Measurements from ENCODE around the gene ELOVL6.
"Not testable (repeated sequence)": the region's sequence is repeated elsewhere in the genome, so short reads cannot be mapped to it uniquely, and the experiment has no call there.

The ELOVL6 gene

DNA sequence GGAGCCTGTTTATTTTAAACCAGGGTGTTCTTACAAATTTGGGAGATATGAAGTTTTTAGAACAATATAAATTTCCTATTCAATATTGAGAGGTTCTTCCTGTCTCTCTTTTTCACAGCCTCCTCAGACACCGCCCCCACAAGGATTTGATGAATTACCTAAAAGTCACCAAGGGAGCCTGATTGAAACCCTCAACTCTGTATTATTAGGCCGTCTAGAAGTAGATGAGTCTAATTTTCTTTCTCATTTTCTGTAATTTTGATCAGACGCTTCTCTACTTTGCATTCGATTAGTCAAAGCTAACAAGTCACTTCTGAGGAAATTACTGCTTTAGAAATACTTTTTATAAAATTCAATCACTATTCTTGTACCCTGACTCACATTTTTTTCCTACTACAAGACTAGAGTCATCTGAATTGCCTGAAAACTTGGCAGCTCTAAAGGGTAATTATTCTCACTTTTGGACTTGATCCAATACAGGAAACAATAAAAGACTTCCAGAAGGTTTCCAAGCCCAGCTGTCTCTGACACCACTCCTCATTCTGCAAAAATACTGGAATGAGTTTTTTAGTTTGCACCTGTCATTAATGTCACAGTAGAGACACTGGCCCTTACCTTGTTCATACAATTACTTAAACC lies 111.2 kb downstream of the ELOVL6 start:
- Histone ChIP-seq H3K36me3 (ENCODE audit: control insufficient read depth, insufficient read depth, low read length) (no peaks in the 10 kb centered on the region), H3K27me3 (ENCODE audit: control insufficient read depth, insufficient read depth, low read length, poor library complexity, severe bottlenecking) (no peaks in the 10 kb centered on the region), H3K4me1 (ENCODE audit: control insufficient read depth, insufficient read depth, low read length) (no peaks in the 10 kb centered on the region), H3K27ac (ENCODE audit: insufficient read depth, low read depth, low read length, poor library complexity, severe bottlenecking) (no peak overlapping the region), H3K4me3 (ENCODE audit: insufficient read depth, low read depth, low read length) (no peak overlapping the region), H3K9me3 (ENCODE audit: control insufficient read depth, low read length) (no peaks in the 10 kb centered on the region)
- WGBS, 2 experiments: 96 to 98% methylated on average over 4 of the region's 4 CpGs

DNA sequence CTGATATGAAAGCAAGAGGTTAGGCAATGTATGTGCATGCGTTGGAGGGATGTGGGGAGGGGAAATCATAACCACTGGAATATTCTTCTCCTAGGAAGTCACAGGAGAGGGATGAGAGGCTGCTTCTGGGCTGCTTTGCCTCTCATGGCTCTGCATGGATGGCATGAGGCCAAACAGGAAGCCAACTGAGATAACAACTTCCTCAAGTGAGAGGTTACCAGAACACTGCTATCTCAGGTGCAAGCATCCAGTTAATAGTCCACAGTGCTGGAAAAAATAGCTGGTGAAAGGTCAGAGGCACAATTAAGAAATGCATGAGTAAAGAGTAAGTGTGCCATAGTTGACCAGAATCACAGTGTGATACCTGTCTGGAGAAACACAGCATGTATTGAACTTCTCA lies 113.3 kb downstream of the ELOVL6 start:
- WGBS, 2 experiments: 90 to 100% methylated on average over 1 of the region's 1 CpG
- Histone ChIP-seq H3K36me3 (ENCODE audit: control insufficient read depth, insufficient read depth, low read length) (no peaks in the 10 kb centered on the region), H3K27me3 (ENCODE audit: control insufficient read depth, insufficient read depth, low read length, poor library complexity, severe bottlenecking) (no peaks in the 10 kb centered on the region), H3K4me3 (ENCODE audit: insufficient read depth, low read depth, low read length) (no peak overlapping the region), H3K27ac (ENCODE audit: insufficient read depth, low read depth, low read length, poor library complexity, severe bottlenecking) (no peak overlapping the region), H3K9me3 (ENCODE audit: control insufficient read depth, low read length) (no peaks in the 10 kb centered on the region), H3K4me1 (ENCODE audit: control insufficient read depth, insufficient read depth, low read length) (no peaks in the 10 kb centered on the region)

DNA sequence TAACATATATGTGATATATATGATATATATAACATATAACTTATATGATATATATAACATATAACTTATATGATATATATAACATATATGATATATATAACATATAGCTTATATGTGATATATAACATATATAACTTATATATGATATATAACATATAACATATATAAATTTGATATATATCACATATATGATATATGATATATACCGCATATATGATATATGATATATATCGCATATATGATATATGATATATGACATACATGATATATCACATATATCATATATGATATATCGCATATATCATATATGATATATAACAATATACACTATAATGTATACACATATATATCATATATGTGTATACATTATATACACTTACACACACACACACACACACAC lies 114.3 kb downstream of the ELOVL6 start:
- no peak overlapping the region for H3K27ac ChIP-seq (ENCODE audit: insufficient read depth, low read depth, low read length, poor library complexity, severe bottlenecking)
- WGBS, 2 experiments: no CpG with 5 or more reads among the region's 3 CpGs
- H3K4me1 ChIP-seq (ENCODE audit: control insufficient read depth, insufficient read depth, low read length): no peaks in the 10 kb centered on the region
- no peaks in the 10 kb centered on the region for H3K36me3 ChIP-seq (ENCODE audit: control insufficient read depth, insufficient read depth, low read length)
- no peaks in the 10 kb centered on the region for H3K9me3 ChIP-seq (ENCODE audit: control insufficient read depth, low read length)
- no peak overlapping the region for H3K4me3 ChIP-seq (ENCODE audit: insufficient read depth, low read depth, low read length)
- no peaks in the 10 kb centered on the region for H3K27me3 ChIP-seq (ENCODE audit: control insufficient read depth, insufficient read depth, low read length, poor library complexity, severe bottlenecking)

DNA sequence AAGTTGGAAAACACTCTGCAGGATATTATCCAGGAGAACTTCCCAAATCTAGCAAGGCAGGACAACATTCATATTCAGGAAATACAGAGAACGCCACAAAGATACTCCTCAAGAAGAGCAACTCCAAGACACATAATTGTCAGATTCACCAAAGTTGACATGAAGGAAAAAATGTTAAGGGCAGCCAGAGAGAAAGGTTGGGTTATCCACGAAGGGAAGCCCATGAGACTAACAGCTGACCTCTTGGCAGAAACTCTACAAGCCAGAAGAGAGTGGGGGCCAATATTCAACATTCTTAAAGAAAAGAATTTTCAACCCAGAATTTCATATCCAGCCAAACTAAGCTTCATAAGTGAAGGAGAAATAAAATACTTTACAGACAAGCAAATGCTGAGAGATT lies 120.3 kb downstream of the ELOVL6 start:
- WGBS, 2 experiments: 88 to 100% methylated on average over 1 to 2 of the region's 2 CpGs
- not testable (repeated sequence) for H3K9me3 ChIP-seq (ENCODE audit: control insufficient read depth, low read length); H3K4me3 ChIP-seq (ENCODE audit: insufficient read depth, low read depth, low read length); H3K27me3 ChIP-seq (ENCODE audit: control insufficient read depth, insufficient read depth, low read length, poor library complexity, severe bottlenecking); H3K27ac ChIP-seq (ENCODE audit: insufficient read depth, low read depth, low read length, poor library complexity, severe bottlenecking); H3K4me1 ChIP-seq (ENCODE audit: control insufficient read depth, insufficient read depth, low read length); H3K36me3 ChIP-seq (ENCODE audit: control insufficient read depth, insufficient read depth, low read length)

GRCh38 chr4:110076828-110077227 lies 121.6 kb downstream of the ELOVL6 start:
- H3K27ac ChIP-seq (ENCODE audit: insufficient read depth, low read depth, low read length, poor library complexity, severe bottlenecking); H3K36me3 ChIP-seq (ENCODE audit: control insufficient read depth, insufficient read depth, low read length); H3K4me1 ChIP-seq (ENCODE audit: control insufficient read depth, insufficient read depth, low read length); H3K9me3 ChIP-seq (ENCODE audit: control insufficient read depth, low read length); H3K4me3 ChIP-seq (ENCODE audit: insufficient read depth, low read depth, low read length); H3K27me3 ChIP-seq (ENCODE audit: control insufficient read depth, insufficient read depth, low read length, poor library complexity, severe bottlenecking): not testable (repeated sequence)
- 94 to 96% methylated on average over 11 of the region's 11 CpGs for WGBS, 2 experiments

DNA sequence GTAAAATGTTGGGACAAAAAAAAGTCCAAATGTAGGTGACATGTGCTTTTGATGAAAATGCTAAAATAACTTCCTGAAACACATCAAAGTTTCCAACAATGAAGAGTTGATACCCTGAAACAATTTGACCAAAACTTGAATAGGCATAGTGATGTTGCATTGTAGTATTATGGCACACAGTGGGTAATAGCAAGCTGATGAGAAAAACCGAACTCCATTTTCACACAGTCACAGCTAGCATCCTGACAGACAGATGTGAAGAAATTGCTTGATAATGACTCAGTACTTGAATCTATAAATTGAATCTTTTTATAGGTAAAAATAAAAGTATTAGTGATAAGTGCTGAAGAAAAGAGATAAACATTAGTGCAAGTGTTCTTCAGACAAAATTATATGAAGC lies 122.5 kb downstream of the ELOVL6 start:
- H3K36me3 ChIP-seq (ENCODE audit: control insufficient read depth, insufficient read depth, low read length): no peaks in the 10 kb centered on the region
- WGBS, 2 experiments: 100% methylated on average over 1 of the region's 1 CpG; no CpG with 5 or more reads in 1 of the 2 experiments

DNA sequence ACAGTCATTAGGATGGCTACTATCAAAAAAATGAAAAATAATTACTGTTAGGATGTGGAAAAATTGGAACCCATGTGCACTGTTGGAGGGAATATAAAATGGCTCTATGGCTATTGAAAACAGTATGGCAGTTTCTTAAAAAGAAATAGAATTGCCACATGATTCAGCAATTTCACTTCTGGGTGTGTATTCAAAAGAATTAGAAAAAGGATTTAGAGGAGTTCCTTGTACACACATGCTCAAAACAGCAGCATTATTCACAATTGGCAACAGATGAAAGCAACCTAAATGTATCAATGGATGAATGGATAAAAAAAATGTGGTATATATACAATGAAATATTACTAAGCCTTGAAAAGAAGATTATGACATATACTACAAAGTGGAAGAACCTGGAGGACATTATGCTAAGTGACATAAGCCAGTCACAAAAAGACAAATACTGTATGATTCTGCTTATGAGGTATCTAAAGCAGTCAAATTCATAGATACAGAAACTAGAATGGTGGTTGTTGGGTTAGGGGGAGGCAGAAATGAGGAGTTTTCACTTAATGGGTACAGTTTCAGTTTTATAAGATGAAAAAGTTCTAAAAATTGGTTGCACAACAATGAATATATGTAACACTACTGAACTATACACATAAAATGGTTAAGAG lies 123.2 kb downstream of the ELOVL6 start:
- Histone ChIP-seq H3K36me3 (ENCODE audit: control insufficient read depth, insufficient read depth, low read length) (no peaks in the 10 kb centered on the region), H3K27me3 (ENCODE audit: control insufficient read depth, insufficient read depth, low read length, poor library complexity, severe bottlenecking) (no peaks in the 10 kb centered on the region), H3K27ac (ENCODE audit: insufficient read depth, low read depth, low read length, poor library complexity, severe bottlenecking) (no peak overlapping the region), H3K4me3 (ENCODE audit: insufficient read depth, low read depth, low read length) (no peak overlapping the region), H3K9me3 (ENCODE audit: control insufficient read depth, low read length) (no peaks in the 10 kb centered on the region), H3K4me1 (ENCODE audit: control insufficient read depth, insufficient read depth, low read length) (no peaks in the 10 kb centered on the region)

More for the DNA sequence above, 122.5 kb downstream of the ELOVL6 start:
- Histone ChIP-seq H3K9me3 (ENCODE audit: control insufficient read depth, low read length) (no peaks in the 10 kb centered on the region), H3K4me1 (ENCODE audit: control insufficient read depth, insufficient read depth, low read length) (no peaks in the 10 kb centered on the region), H3K27me3 (ENCODE audit: control insufficient read depth, insufficient read depth, low read length, poor library complexity, severe bottlenecking) (no peaks in the 10 kb centered on the region), H3K27ac (ENCODE audit: insufficient read depth, low read depth, low read length, poor library complexity, severe bottlenecking) (no peak overlapping the region), H3K4me3 (ENCODE audit: insufficient read depth, low read depth, low read length) (no peak overlapping the region)

DNA sequence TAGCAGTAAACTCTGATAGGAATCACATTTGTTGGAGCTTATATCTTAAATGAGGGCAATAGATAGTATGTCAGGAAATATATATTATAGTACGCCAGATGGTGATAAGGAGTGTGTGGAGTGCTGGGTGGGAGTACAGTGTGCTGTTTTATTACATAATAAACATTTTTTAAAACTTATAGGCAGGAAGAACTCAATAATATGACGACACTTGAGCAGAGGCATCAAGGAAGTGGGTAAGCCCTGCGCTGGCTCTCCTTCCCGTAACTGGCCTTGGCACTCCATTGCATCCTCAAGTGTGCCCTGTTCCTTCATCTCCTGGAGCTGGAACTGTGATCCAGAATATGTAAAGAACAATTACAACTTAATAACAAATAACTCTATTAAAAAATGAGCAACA lies 123.8 kb downstream of the ELOVL6 start:
- Histone ChIP-seq H3K36me3 (ENCODE audit: control insufficient read depth, insufficient read depth, low read length) (no peaks in the 10 kb centered on the region), H3K27ac (ENCODE audit: insufficient read depth, low read depth, low read length, poor library complexity, severe bottlenecking) (no peak overlapping the region), H3K27me3 (ENCODE audit: control insufficient read depth, insufficient read depth, low read length, poor library complexity, severe bottlenecking) (no peaks in the 10 kb centered on the region), H3K4me1 (ENCODE audit: control insufficient read depth, insufficient read depth, low read length) (no peaks in the 10 kb centered on the region), H3K9me3 (ENCODE audit: control insufficient read depth, low read length) (no peaks in the 10 kb centered on the region), H3K4me3 (ENCODE audit: insufficient read depth, low read depth, low read length) (no peak overlapping the region)
- 73 to 75% methylated on average over 4 of the region's 4 CpGs for WGBS, 2 experiments

- H3K27ac ChIP-seq (ENCODE audit: insufficient read depth, low read depth, low read length, poor library complexity, severe bottlenecking): no peak overlapping the region
- H3K36me3 ChIP-seq (ENCODE audit: control insufficient read depth, insufficient read depth, low read length): no peaks in the 10 kb centered on the region
- no peak overlapping the region for H3K4me3 ChIP-seq (ENCODE audit: insufficient read depth, low read depth, low read length)
- H3K9me3 ChIP-seq (ENCODE audit: control insufficient read depth, low read length): no peaks in the 10 kb centered on the region
- WGBS, 2 experiments: 71 to 73% methylated on average over 8 of the region's 10 CpGs
- H3K27me3 ChIP-seq (ENCODE audit: control insufficient read depth, insufficient read depth, low read length, poor library complexity, severe bottlenecking): no peaks in the 10 kb centered on the region
- H3K4me1 ChIP-seq (ENCODE audit: control insufficient read depth, insufficient read depth, low read length): no peaks in the 10 kb centered on the region
Measured at GRCh38 chr4:110073053-110073845, 125.2 kb downstream of the ELOVL6 start.

DNA sequence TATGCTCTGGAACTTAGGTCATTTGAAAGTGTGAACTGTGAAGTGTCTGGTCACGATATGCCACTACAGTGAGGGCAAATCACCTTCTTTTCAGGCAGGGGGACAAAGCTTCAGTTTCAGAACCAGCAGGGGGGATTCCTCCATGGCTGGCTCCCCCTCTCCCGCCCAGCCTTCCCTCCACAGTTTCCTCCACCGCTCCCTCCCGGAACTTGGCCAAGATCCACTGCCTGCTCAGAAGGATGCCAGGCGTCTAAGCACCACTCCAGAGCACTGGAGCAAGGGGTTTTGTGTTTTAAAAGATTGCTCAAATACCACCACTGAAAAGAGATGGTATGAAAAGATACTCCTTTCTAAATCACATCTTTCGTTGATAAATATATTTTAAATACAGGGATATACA lies 126.9 kb downstream of the ELOVL6 start:
- Histone ChIP-seq H3K36me3 (ENCODE audit: control insufficient read depth, insufficient read depth, low read length) (no peaks in the 10 kb centered on the region), H3K4me3 (ENCODE audit: insufficient read depth, low read depth, low read length) (no peak overlapping the region), H3K27me3 (ENCODE audit: control insufficient read depth, insufficient read depth, low read length, poor library complexity, severe bottlenecking) (no peaks in the 10 kb centered on the region), H3K4me1 (ENCODE audit: control insufficient read depth, insufficient read depth, low read length) (no peaks in the 10 kb centered on the region), H3K9me3 (ENCODE audit: control insufficient read depth, low read length) (no peaks in the 10 kb centered on the region), H3K27ac (ENCODE audit: insufficient read depth, low read depth, low read length, poor library complexity, severe bottlenecking) (no peak overlapping the region)
- WGBS, 2 experiments: 67 to 77% methylated on average over 4 to 6 of the region's 6 CpGs

Data from ectodermal cell (in vitro differentiated cells).